Hippocampal formation (tissue), 2 donors: ENCODE results near the gene IRF2BP1.

Experiments
- DNase-seq, 2 donors: peaks; one replicate each; lab custom pipeline; 2025; lab: John Stamatoyannopoulos, UW

IRF2BP1 gene

GRCh38 chr19:45885556-45886426 is at the start of gene IRF2BP1:
Gene IRF2BP1, minus strand, starts transcription at chr19:45886141. Its CDS starts 367 bp downstream, at chr19:45885774.
- DNase-seq: peak; percentile 91 to 92

GRCh38 chr19:45935267-45935666 is 49.3 kb upstream of the IRF2BP1 start:
- DNase-seq: no peak

- DNase-seq: no peak
Measured at GRCh38 chr19:45934551-45935230, 48.8 kb upstream of the IRF2BP1 start.

- no peak for DNase-seq
Measured at GRCh38 chr19:45933759-45934158, 47.8 kb upstream of the IRF2BP1 start.

- no peak for DNase-seq
Measured at GRCh38 chr19:45931055-45931454, 45.1 kb upstream of the IRF2BP1 start.

- DNase-seq: no peak
Measured at GRCh38 chr19:45929247-45929646, 43.3 kb upstream of the IRF2BP1 start.

- peak; percentile 73 to 78 for DNase-seq
Measured at GRCh38 chr19:45927565-45928261, 41.8 kb upstream of the IRF2BP1 start.

GRCh38 chr19:45924891-45925447 is 39.0 kb upstream of the IRF2BP1 start:
- no peak for DNase-seq

- no peak for DNase-seq
Measured at GRCh38 chr19:45922281-45922680, 36.3 kb upstream of the IRF2BP1 start.

GRCh38 chr19:45920458-45920857 is 34.5 kb upstream of the IRF2BP1 start:
- DNase-seq: no peak

GRCh38 chr19:45919678-45920077 is 33.7 kb upstream of the IRF2BP1 start:
- peak; percentile 62 to 63 for DNase-seq

GRCh38 chr19:45918721-45919120 is 32.8 kb upstream of the IRF2BP1 start:
- no peak for DNase-seq

- peak in 1 of 2 donors; percentile 76 for DNase-seq
Measured at GRCh38 chr19:45917421-45918091, 31.6 kb upstream of the IRF2BP1 start.

- DNase-seq: no peak
Measured at GRCh38 chr19:45913874-45914830, 28.2 kb upstream of the IRF2BP1 start, which contains the start of gene NANOS2. Gene NANOS2, minus strand, starts transcription at chr19:45914778. Its CDS starts 85 bp downstream, at chr19:45914693.

GRCh38 chr19:45911291-45911690 is 25.4 kb upstream of the IRF2BP1 start:
- DNase-seq: no peak

- DNase-seq: no peak
Measured at GRCh38 chr19:45908956-45909355, 23.0 kb upstream of the IRF2BP1 start.

GRCh38 chr19:45906221-45906620 is 20.3 kb upstream of the IRF2BP1 start:
- no peak for DNase-seq

GRCh38 chr19:45905011-45905410 is 19.1 kb upstream of the IRF2BP1 start:
- DNase-seq: no peak

- peak; percentile 94 to 97 for DNase-seq
Measured at GRCh38 chr19:45902651-45903625, 17.0 kb upstream of the IRF2BP1 start.
